ENCODE measurements around the gene SPATA17. TPM values are rescaled to one million over a fixed set of nuclear protein-coding genes. Genes with fewer than 3 reads are reported as not detected.

Gene SPATA17
- total and polyA plus RNA-seq, 2 of the 13 experiments (the other 11 are each of a cell fraction or from before 2014, with no cell fraction given), result 0.48 to 1.7 TPM

DNA sequence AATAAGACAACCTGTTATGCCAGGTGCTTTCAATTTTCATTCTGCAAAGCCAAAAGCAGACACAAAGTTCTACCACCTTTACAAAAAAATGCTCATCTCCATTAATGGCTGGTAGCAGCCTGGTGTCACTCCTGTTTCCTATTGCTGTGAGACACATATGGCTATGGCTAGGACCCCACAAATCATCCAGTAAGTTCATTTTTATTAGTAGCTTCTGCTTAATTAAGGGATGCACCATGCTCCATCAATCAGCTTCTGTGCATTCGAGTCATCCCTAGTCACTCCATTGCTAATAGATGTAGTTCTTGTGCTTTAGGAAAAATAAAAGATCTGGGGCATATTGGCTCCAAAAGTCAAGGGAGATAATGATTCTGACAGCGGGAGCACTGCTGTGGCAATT lies 257.2 kb downstream of the SPATA17 start (continued):
- TF ChIP-seq, protein P1, sequence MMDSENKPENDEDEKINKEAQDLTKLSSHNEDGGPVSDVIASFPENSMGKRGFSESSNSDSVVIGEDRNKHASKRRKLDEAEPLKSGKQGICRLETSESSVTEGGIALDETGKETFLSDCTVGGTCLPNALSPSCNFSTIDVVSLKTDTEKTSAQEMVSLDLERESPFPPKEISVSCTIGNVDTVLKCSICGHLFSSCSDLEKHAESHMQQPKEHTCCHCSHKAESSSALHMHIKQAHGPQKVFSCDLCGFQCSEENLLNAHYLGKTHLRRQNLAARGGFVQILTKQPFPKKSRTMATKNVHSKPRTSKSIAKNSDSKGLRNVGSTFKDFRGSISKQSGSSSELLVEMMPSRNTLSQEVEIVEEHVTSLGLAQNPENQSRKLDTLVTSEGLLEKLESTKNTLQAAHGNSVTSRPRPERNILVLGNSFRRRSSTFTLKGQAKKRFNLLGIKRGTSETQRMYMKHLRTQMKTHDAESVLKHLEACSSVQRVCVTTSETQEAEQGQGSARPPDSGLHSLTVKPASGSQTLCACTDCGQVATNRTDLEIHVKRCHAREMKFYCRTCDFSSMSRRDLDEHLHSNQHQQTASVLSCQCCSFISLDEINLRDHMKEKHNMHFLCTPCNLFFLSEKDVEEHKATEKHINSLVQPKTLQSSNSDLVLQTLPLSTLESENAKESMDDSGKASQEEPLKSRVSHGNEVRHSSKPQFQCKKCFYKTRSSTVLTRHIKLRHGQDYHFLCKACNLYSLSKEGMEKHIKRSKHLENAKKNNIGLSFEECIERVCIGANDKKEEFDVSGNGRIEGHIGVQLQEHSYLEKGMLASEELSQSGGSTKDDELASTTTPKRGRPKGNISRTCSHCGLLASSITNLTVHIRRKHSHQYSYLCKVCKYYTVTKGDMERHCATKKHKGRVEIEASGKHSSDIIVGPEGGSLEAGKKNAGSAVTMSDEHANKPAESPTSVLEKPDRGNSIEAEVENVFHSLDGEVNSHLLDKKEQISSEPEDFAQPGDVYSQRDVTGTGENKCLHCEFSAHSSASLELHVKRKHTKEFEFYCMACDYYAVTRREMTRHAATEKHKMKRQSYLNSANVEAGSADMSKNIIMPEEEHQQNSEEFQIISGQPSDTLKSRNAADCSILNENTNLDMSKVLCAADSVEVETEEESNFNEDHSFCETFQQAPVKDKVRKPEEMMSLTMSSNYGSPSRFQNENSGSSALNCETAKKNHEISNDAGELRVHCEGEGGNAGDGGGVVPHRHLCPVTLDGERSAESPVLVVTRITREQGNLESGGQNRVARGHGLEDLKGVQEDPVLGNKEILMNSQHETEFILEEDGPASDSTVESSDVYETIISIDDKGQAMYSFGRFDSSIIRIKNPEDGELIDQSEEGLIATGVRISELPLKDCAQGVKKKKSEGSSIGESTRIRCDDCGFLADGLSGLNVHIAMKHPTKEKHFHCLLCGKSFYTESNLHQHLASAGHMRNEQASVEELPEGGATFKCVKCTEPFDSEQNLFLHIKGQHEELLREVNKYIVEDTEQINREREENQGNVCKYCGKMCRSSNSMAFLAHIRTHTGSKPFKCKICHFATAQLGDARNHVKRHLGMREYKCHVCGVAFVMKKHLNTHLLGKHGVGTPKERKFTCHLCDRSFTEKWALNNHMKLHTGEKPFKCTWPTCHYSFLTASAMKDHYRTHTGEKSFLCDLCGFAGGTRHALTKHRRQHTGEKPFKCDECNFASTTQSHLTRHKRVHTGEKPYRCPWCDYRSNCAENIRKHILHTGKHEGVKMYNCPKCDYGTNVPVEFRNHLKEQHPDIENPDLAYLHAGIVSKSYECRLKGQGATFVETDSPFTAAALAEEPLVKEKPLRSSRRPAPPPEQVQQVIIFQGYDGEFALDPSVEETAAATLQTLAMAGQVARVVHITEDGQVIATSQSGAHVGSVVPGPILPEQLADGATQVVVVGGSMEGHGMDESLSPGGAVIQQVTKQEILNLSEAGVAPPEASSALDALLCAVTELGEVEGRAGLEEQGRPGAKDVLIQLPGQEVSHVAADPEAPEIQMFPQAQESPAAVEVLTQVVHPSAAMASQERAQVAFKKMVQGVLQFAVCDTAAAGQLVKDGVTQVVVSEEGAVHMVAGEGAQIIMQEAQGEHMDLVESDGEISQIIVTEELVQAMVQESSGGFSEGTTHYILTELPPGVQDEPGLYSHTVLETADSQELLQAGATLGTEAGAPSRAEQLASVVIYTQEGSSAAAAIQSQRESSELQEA (CRISPR knock-in tag; IDR thresholded peaks at IDR 0.05; ENCODE audit: not compliant biosample characterization), result no peak
- no peak for TF ChIP-seq ZNF772 (CRISPR knock-in tag; IDR thresholded peaks at IDR 0.05)
- no peak for TF ChIP-seq KLF16 (CRISPR knock-in tag; IDR thresholded peaks at IDR 0.05)
- TF ChIP-seq, protein P2, sequence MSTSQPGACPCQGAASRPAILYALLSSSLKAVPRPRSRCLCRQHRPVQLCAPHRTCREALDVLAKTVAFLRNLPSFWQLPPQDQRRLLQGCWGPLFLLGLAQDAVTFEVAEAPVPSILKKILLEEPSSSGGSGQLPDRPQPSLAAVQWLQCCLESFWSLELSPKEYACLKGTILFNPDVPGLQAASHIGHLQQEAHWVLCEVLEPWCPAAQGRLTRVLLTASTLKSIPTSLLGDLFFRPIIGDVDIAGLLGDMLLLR (CRISPR knock-in tag; IDR thresholded peaks at IDR 0.05), result no peak

Measured in HepG2 (cell line).